GM12878 (cell line): ENCODE measurements around the gene SIX3. TPM values are rescaled to one million over a fixed set of nuclear protein-coding genes. Genes with fewer than 3 reads are reported as not detected.

Source experiments
- ATAC-seq: fragments of 200-7000 bp; cut with Tn5 transposase; 3 replicates; pipeline ENCODE4 v1.9.1; 2020; ENCODE audit warnings: mild to moderate bottlenecking, moderate library complexity
- BruUV-seq: library from RNA; stranded (reverse); fragments of 400-500 nt; replicated peaks from 2 replicates; lab custom pipeline; 2021; lab: Mats Ljungman, UMichigan
- CTCF ChIA-PET: fragments of 300-600 bp; sonication (Branson Sonifier 250); formaldehyde crosslinking; extraction: SDS; loops from one replicate; lab custom pipeline; 2021; ENCODE audit warnings: inconsistent platforms; lab: Yijun Ruan, JAX
- POLR2A ChIA-PET: fragments of 350-600 bp; formaldehyde crosslinking; extraction: SDS; loops from one replicate; lab custom pipeline; 2021; ENCODE audit warnings: inconsistent platforms; lab: Charles Lee
- RAD21 ChIA-PET: fragments of 300-600 bp; sonication (Branson Sonifier 250); formaldehyde crosslinking; loops from one replicate; lab custom pipeline; 2023; ENCODE audit warnings: antibody characterized with exemption; ENCODE audit not compliant: unreplicated experiment; lab: Charles Lee
- SMC1A ChIA-PET: fragments of 300-600 bp; sonication (Branson Sonifier 250); formaldehyde crosslinking; loops from one replicate; lab custom pipeline; 2023; ENCODE audit not compliant: unreplicated experiment, uncharacterized antibody; lab: Charles Lee
- DNase-seq: peaks from one replicate; pipeline ENCODE4 v3.0.0-alpha.2; 2011; ENCODE audit warnings: low read depth, low spot score
- FAIRE-seq: peaks from 3 replicates; lab custom pipeline; 2011; peaks lifted over from hg19 to GRCh38; lab: Jason Lieb, UNC
- H2AFZ ChIP-seq: 2 replicates; pipeline ENCODE4 v1.6.0; 2011; ENCODE audit warnings: low read depth, low read length, control low read depth; ENCODE audit not compliant: control insufficient read depth
- H3K27ac ChIP-seq: 2 replicates; pipeline ENCODE4 v1.5.1; 2011; ENCODE audit warnings: control low read depth; ENCODE audit not compliant: control insufficient read depth, insufficient read depth
- H3K27me3 ChIP-seq, 2 experiments: replicated peaks in 1 of 2; 2 replicates each; pipeline versions ENCODE4 v1.6.0 to v1.6.1; 2011; ENCODE audit warnings: low read length in 1 of 2; ENCODE audit not compliant: control insufficient read depth in 2 of 2, insufficient read depth in 2 of 2
- H3K36me3 ChIP-seq, 2 experiments: 2 replicates each; pipeline ENCODE4 v1.5.1; 2011; ENCODE audit warnings: low read length in 1 of 2; ENCODE audit not compliant: control insufficient read depth in 2 of 2, insufficient read depth in 2 of 2
- H3K4me1 ChIP-seq: 2 replicates; pipeline ENCODE4 v1.6.1; 2011; ENCODE audit warnings: mild to moderate bottlenecking, low read length, moderate library complexity, mixed read lengths; ENCODE audit not compliant: control insufficient read depth, insufficient read depth
- H3K4me2 ChIP-seq: 2 replicates; pipeline ENCODE4 v1.6.0; 2011; ENCODE audit warnings: control low read depth; ENCODE audit not compliant: control insufficient read depth, insufficient read depth
- H3K4me3 ChIP-seq: fragments of 200-600 bp; sonication (generic); 2 replicates; pipeline ENCODE4 v1.5.1; 2016
- H3K79me2 ChIP-seq: 2 replicates; pipeline ENCODE4 v1.6.0; 2011; ENCODE audit warnings: low read length; ENCODE audit not compliant: control insufficient read depth, insufficient read depth
- H3K9ac ChIP-seq: 2 replicates; pipeline ENCODE4 v1.8.0; 2011; ENCODE audit warnings: low read length, control low read depth, mixed read lengths; ENCODE audit not compliant: control insufficient read depth, insufficient read depth
- H3K9me3 ChIP-seq: replicated peaks from 3 replicates; pipeline ENCODE4 v1.5.1; 2011; ENCODE audit warnings: mild to moderate bottlenecking, low read length; ENCODE audit not compliant: control insufficient read depth, insufficient read depth
- H4K20me1 ChIP-seq: 2 replicates; pipeline ENCODE4 v1.6.0; 2011; ENCODE audit not compliant: control insufficient read depth, insufficient read depth
- DPF2 ChIP-seq: fragments of 450-650 bp; IDR thresholded peaks from 2 replicates; pipeline ENCODE4 v1.6.1; 2017; ENCODE audit warnings: mild to moderate bottlenecking
- E2F8 ChIP-seq: fragments of 450-650 bp; IDR thresholded peaks from 2 replicates; pipeline ENCODE4 v1.6.1; 2018; ENCODE audit warnings: mild to moderate bottlenecking, low read depth, moderate library complexity; ENCODE audit not compliant: partially characterized antibody
- EGR1 ChIP-seq, 2 experiments: IDR thresholded peaks; 1 replicate in 1 of 2; 2 replicates in 1 of 2; pipeline ENCODE4 v1.6.1; 2011 to 2012; ENCODE audit warnings: low read depth in 2 of 2, low read length in 2 of 2, borderline replicate concordance in 1 of 2, mild to moderate bottlenecking in 1 of 2, moderate library complexity in 1 of 2
- ESRRA ChIP-seq: IDR thresholded peaks from 2 replicates; pipeline ENCODE4 v1.6.1; 2012; ENCODE audit warnings: mild to moderate bottlenecking, low read length, improper control_type of control experiment
- POLR2AphosphoS2 ChIP-seq: IDR thresholded peaks from 2 replicates; pipeline ENCODE4 v1.6.1; 2011; ENCODE audit warnings: low read depth, mild to moderate bottlenecking, low read length, improper control_type of control experiment, moderate library complexity
- SIX5 ChIP-seq: IDR thresholded peaks from 2 replicates; pipeline ENCODE4 v1.6.1; 2011; ENCODE audit warnings: mild to moderate bottlenecking, low read depth, low read length, moderate library complexity; ENCODE audit not compliant: severe bottlenecking
- WRNIP1 ChIP-seq: IDR thresholded peaks from 2 replicates; pipeline ENCODE4 v1.6.1; 2011; ENCODE audit warnings: low read depth, low read length, improper control_type of control experiment, borderline replicate concordance
- WGBS: methylation state at CpG from one replicate; pipeline ENCODE4 v1.1.6; 2016; ENCODE audit warnings: low lambda C conversion rate; ENCODE audit not compliant: insufficient replicate concordance, insufficient coverage; ENCODE audit errors: missing lambda C conversion rate; 5-methylcytosine and 5-hydroxymethylcytosine counted together
- in situ Hi-C: fragments of 300-500 bp; cut with MboI; formaldehyde crosslinking; loops from 9 replicates; pipeline ENCODE4 v1.14.3; 2018; ENCODE audit warnings: mixed read lengths
- intact Hi-C: fragments of 100-400 bp; cut with micrococcal nuclease; formaldehyde crosslinking; loops from one replicate; pipeline ENCODE4 v1.14.2; 2022; ENCODE audit not compliant: unreplicated experiment
- polyA plus RNA-seq, 11 experiments: library from polyadenylated mRNA; depleted of rRNA in 4 of 11; unstranded in 6 of 11; stranded (reverse) in 5 of 11; fragments of >200 nt; fragmentation: Nextera tagmentation in 4 of 11; fragmentation: Illumina TruSeq in 1 of 11; extraction: Ambion mirVana in 4 of 11; extraction: Trizol in 1 of 11; gene quantifications; 1 replicate in 1 of 11; 2 replicates in 10 of 11; pipeline versions ENCODE4 v1.2.1 to v1.2.3, GENCODE V29; 2011 to 2016; ENCODE audit warnings: inconsistent platforms in 2 of 11, missing spikeins in 2 of 11, low read depth in 1 of 11
- small RNA-seq: library from RNA; depleted of rRNA; stranded (forward); fragments of <200 nt; gene quantifications from one replicate; pipeline ENCODE3, GENCODE V24; 2014
- total RNA-seq, 4 experiments: library from RNA; depleted of rRNA in 3 of 4; stranded (reverse); fragments of >200 nt in 3 of 4; fragmentation: Illumina TruSeq in 1 of 4; extraction: Trizol in 1 of 4; gene quantifications; 2 replicates each; pipeline versions ENCODE4 v1.2.1 to v1.2.3, GENCODE V29; 2013 to 2021

Gene SIX3
- total and polyA plus RNA-seq, 10 of the 15 experiments (the other 5 are each of a cell fraction or from before 2014, with no cell fraction given) = 0.05 to 0.42 (median 0.13) TPM; not detected in 4

- Histone ChIP-seq H3K9me3 (no peaks in the 10 kb centered on the region), H3K4me1 (no peaks in the 10 kb centered on the region), H3K79me2 (no peaks in the 10 kb centered on the region), H3K27me3 (peaks cover 0 to 3% of the 10 kb centered on the region in 2 experiments; a peak in 3 of 4 replicates), H3K4me2 (no peak overlapping the region), H3K9ac (no peak overlapping the region), H3K27ac (no peak overlapping the region), H2AFZ (no peak overlapping the region), H3K4me3 (no peak overlapping the region), H3K36me3 (no peaks in the 10 kb centered on the region), H4K20me1 (no peaks in the 10 kb centered on the region)
- ChIA-PET RAD21 (no interaction called here), POLR2A (no interaction called here), SMC1A (no interaction called here), CTCF (no interaction called here)
- TF ChIP-seq WRNIP1 (no peak), E2F8 (no peak), EGR1 (IDR thresholded peaks at IDR 0.05; ENCODE audit: borderline replicate concordance in 1 of 2, low read depth in 2 of 2, low read length in 2 of 2) (no peak), POLR2AphosphoS2 (no peak), ESRRA (no peak), DPF2 (no peak), SIX5 (no peak)
- 80% methylated on average over 1 of the region's 1 CpG for WGBS
- in situ Hi-C loops = loop anchor here (25.0 kb wide), 1 partner anchor 943 kb away; no protein-coding TSS in a partner anchor
- DNase-seq (no peak), ATAC-seq (no peak), FAIRE-seq (no peak)
- BruUV-seq = no TSS peak
- intact Hi-C loops = no loop called here
Observed at GRCh38 chr2:44994377-44994776, 52.9 kb downstream of the SIX3 start.

Small RNA genes lying within 50 kb of the gene (small RNA-seq; reads per million reads assigned to genes)
- not detected for gene RF02246
- not detected for gene RF02247
- not detected for gene RF02248
- not detected for gene RF02250
- gene RF02251 = not detected
- gene RF02252 = not detected

Other genes with a start within 250 kb of the SIX3 start
- not detected in 2 replicates for gene SIX2, start 67.8 kb downstream of the SIX3 start, total RNA-seq (2014; rRNA removed)
- gene SIX2, start 67.8 kb downstream of the SIX3 start, total RNA-seq (2014; rRNA removed; fragmentation: Illumina TruSeq; extraction: Trizol) = not detected in 2 replicates
- not detected in 2 replicates for gene SIX2, start 67.8 kb downstream of the SIX3 start, total RNA-seq (2021)
- not detected in 2 replicates for gene SIX2, start 67.8 kb downstream of the SIX3 start, polyA plus RNA-seq (2011; rRNA removed)
- not detected in 2 replicates for gene SIX2, start 67.8 kb downstream of the SIX3 start, polyA plus RNA-seq (2014; fragmentation: Illumina TruSeq; extraction: Trizol)
- not detected for gene SIX2, start 67.8 kb downstream of the SIX3 start, polyA plus RNA-seq (2014; fragmentation: Nextera tagmentation; extraction: Ambion mirVana)
- not detected in 2 replicates for gene SIX2, start 67.8 kb downstream of the SIX3 start, polyA plus RNA-seq (2014; rRNA removed)
- not detected for gene SIX2, start 67.8 kb downstream of the SIX3 start, polyA plus RNA-seq (2016; fragmentation: Nextera tagmentation; extraction: Ambion mirVana)